GM18868 (cell line): ENCODE measurements around the gene MAN2A2.

Experiments
- ATAC-seq: cut with Tn5 transposase; IDR thresholded peaks from one replicate; pipeline ENCODE4 v1.9.1; 2021; ENCODE audit warnings: mild to moderate bottlenecking, moderate library complexity; ENCODE audit not compliant: unreplicated experiment

The MAN2A2 gene

DNA sequence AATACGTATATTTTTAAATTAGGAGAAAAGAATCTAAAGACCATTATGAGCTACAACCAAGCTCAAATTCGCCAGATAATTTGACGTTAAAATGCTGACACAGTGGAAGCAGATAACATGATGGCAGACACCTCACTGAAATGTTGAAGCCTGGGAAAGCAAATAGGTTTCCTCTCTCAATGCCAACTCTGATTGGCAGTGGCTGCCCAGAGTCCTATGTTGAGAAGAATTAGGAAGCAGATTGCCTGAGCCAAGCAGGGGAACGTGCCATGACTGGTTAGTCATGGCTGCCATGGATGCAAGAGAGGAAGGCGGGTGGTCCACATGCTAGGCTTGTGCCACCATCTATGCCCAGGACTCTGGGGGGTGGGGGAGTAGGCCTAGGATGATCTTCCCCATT lies 35.2 kb downstream of the MAN2A2 start:
- no peak for ATAC-seq

- no peak for ATAC-seq
These were observed 36.7 kb downstream of the MAN2A2 start for GRCh38 chr15:90939756-90940155.

- no peak for ATAC-seq
These were observed 37.9 kb downstream of the MAN2A2 start for GRCh38 chr15:90941038-90941437.

DNA sequence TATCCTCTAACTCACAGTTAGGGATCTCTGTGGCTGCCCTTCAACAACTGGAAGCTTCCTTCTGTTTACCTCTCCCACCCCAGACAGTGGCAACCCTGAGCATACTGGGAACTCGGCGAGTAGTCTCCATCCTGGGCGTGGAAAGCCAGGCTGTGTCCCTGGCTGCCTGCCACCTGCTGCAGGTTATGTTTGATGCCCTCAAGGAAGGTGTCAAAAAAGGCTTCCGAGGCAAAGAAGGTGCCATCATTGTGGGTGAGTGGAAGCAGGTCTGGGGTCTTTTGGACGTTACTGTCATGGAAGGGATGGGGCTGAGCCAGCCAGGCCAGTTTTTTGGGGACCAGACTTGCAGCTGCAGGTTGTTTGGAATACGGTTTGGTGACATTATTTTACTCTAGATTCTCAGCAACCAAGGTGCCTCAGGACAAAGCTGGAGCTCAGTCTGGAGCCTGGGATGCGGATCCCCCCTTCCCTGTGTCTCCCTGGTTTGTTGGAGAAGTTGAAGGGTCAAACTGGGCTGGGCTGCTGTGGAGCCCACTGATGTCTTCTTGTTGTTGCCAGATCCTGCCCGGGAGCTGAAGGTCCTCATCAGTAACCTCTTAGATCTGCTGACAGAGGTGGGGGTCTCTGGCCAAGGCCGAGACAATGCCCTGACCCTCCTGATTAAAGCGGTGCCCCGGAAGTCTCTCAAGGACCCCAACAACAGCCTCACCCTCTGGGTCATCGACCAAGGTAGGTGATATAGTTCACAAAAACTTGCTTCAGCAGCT lies 39.4 kb downstream of the MAN2A2 start:
- no peak for ATAC-seq

DNA sequence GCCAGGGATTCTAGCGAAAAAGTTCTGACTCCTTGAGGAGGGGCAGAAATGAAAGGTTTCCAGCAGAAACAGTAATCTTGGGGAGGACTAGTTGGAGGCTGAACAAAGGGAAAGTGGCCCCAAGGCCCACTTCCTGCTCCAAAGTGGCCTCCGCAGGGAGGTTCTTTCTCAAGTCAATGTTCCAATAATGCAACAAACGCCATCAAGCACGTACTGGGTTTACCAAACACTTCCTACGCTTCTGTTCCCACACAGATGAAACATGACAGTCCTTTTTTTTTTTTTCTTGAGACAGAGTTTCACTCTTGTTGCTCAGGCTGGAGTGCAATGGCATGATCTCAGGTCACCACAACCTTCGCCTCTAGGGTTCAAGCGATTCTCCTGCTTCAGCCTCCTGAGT lies 42.0 kb downstream of the MAN2A2 start:
- ATAC-seq: no peak

DNA sequence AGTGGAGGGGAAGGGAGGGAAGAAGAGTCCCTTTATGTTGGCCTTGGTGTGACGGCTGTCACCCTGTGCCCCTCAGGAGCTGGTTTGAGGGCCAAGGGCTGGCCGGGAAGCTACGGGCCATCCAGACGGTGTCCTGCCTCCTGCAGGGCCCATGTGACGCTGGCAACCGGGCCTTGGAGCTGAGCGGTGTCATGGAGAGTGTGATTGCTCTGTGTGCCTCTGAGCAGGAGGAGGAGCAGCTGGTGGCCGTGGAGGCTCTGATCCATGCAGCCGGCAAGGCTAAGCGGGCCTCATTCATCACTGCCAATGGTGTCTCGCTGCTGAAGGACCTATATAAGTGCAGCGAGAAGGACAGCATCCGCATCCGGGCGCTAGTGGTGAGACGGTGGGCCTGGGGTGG lies 43.4 kb downstream of the MAN2A2 start:
- no peak for ATAC-seq

GRCh38 chr15:90946941-90947576 lies 44.0 kb downstream of the MAN2A2 start:
- ATAC-seq: no peak

DNA sequence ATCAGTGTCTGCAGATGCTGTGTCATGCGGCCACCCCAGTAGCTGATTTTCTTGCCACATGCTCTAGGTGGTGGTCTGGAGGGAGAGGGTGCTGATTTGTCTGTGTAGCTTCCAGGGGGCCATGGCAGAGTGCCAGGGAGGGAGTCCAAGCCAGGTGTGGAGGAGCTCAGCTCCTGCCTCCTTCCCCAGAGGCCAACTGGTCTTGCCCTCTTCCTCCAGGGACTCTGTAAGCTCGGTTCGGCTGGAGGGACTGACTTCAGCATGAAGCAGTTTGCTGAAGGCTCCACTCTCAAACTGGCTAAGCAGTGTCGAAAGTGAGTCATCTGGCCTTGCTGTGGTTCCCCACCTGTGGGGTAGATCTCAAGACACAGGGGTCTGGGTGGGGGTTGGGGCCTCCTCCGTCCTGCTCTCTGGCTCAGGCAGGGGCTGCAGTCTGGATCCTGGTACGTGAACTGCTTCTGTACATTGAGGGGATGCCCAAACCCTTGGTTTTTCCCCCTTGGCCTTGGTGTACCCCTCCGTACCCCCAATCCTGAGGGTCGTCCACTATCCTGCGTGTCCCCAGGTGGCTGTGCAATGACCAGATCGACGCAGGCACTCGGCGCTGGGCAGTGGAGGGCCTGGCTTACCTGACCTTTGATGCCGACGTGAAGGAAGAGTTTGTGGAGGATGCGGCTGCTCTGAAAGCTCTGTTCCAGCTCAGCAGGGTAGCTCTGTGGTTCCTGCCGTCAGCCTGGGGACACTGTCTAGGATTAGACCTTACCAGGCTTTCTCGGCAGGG lies 44.7 kb downstream of the MAN2A2 start:
- ATAC-seq: no peak

DNA sequence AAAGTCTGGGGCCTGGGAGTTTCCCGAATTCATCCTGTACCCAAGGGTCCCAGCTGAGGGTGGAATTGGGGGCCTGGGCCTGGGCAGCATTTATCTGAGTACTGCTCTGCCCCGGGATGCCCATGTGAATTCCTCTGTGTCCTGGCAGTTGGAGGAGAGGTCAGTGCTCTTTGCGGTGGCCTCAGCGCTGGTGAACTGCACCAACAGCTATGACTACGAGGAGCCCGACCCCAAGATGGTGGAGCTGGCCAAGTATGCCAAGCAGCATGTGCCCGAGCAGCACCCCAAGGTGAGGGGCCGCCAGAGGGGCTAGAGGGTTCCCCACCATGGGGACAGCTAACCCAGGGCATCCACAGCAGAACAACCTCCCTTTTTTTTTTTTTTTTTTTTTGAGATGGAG lies 45.4 kb downstream of the MAN2A2 start:
- no peak for ATAC-seq

GRCh38 chr15:90949979-90950675 lies 47.0 kb downstream of the MAN2A2 start:
- no peak for ATAC-seq

GRCh38 chr15:90950676-90951075 lies 47.6 kb downstream of the MAN2A2 start:
- no peak for ATAC-seq

DNA sequence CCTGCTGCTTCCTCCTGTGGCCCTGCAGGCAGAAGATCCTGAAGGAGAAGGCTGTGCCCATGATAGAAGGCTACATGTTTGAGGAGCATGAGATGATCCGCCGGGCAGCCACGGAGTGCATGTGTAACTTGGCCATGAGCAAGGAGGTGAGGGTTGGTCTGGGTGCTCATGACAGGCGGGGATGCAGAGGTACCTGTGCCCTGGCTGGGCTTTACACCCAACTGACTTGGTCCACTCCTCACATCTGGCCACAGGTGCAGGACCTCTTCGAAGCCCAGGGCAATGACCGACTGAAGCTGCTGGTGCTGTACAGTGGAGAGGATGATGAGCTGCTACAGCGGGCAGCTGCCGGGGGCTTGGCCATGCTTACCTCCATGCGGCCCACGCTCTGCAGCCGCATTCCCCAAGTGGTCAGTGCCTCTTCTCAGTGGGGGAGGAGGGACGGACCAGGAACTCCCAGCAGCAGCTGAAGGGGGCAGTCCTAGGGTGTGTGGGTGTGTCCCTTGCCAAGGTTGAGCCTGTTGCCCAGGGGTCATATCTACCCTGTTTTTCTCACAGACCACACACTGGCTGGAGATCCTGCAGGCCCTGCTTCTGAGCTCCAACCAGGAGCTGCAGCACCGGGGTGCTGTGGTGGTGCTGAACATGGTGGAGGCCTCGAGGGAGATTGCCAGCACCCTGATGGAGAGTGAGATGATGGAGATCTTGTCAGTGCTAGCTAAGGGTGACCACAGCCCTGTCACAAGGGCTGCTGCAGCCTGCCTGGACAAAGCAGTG lies 50.0 kb downstream of the MAN2A2 start:
- ATAC-seq: no peak

DNA sequence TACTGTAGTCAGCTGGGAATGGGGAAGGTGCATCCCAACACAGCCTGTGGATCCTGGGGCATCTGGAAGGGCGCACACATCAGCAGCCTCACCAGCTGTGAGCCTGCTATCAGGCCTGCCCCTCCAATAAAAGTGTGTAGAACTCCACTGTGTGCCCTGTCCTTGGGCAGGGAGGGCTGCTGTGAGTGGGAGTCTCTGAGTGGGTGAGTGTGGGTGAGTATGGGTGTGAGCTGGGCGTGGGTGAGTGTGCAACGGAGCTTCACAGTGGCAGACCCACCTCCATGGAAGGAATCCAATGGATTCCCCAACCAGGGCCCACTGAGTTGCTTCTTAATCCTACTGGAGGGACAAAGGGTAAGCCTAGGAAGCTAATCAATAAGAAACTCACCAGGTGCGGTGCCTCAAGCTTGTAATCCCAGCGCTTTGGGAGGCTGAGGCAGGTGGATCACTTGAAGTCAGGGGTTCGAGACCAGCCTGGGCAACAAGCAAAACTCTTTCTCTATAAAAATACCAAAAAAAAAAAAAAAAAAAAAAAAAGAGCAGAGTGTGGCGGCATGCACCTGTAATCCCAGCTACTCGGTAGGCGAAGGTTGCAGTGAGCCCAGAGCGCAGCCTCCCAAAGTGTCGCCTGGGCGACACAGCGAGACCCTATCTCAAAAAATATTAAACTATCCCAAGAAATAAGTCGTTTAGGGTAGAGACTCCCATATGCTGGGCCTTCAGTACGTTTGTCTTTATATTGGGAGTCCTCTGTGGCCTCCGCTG lies 51.0 kb downstream of the MAN2A2 start:
- ATAC-seq: no peak

GRCh38 chr15:90954712-90955623 lies 51.9 kb downstream of the MAN2A2 start, which contains the start of gene RCCD1:
TSS of gene RCCD1 (plus strand) at chr15:90954884. CDS start at chr15:90956735, 1,851 bp downstream.
- peak; percentile 95 for ATAC-seq

- no peak for ATAC-seq
These were observed 52.6 kb downstream of the MAN2A2 start for GRCh38 chr15:90955624-90956273.

GRCh38 chr15:90956274-90957030 lies 53.4 kb downstream of the MAN2A2 start:
- no peak for ATAC-seq

DNA sequence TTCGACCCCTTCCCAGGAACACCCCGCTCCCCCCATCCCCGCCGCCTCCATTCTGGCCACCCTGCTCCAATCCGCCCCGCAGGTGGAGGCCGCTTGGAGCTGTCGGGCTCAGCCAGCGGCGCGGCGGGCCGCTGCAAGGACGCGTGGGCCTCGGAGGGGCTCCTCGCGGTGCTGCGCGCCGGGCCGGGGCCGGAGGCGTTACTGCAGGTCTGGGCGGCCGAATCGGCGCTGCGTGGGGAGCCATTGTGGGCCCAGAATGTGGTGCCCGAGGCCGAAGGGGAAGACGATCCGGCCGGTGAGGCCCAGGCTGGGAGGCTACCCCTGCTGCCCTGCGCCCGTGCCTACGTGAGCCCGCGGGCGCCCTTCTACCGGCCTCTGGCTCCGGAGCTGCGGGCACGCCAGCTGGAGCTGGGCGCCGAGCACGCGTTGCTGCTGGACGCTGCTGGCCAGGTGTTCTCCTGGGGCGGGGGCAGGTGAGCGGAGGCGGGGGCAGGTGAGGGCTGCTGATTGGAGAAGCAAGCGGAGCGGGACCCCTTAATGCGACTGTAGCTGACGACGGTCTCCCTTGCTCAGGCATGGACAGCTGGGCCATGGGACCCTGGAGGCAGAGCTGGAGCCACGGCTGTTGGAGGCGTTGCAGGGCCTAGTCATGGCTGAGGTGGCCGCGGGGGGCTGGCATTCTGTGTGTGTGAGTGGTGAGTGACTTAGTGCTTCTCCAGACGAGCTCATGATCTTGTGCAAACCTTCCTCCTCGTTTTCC lies 54.1 kb downstream of the MAN2A2 start:
- ATAC-seq: no peak
